ENCODE results near the gene RAPGEF1.
"Not testable (repeated sequence)": the region's sequence is repeated elsewhere in the genome, so short reads cannot be mapped to it uniquely, and the experiment has no call there.

Gene RAPGEF1

GRCh38 chr9:131731237-131731636, 8.6 kb downstream of the RAPGEF1 start:
- no peak for DNase-seq (ENCODE audit: low read depth in 2 of 2)

- DNase-seq (ENCODE audit: low read depth in 2 of 2): no peak
These were observed 10.9 kb downstream of the RAPGEF1 start for GRCh38 chr9:131728961-131729360.

- DNase-seq (ENCODE audit: low read depth in 2 of 2): no peak
These were observed 11.3 kb downstream of the RAPGEF1 start for GRCh38 chr9:131728546-131728910.

- no peak for DNase-seq (ENCODE audit: low read depth in 2 of 2)
These were observed 11.9 kb downstream of the RAPGEF1 start for GRCh38 chr9:131727795-131728545.

GRCh38 chr9:131727184-131727759, 12.6 kb downstream of the RAPGEF1 start:
- DNase-seq (ENCODE audit: low read depth in 2 of 2): no peak

- DNase-seq (ENCODE audit: low read depth in 2 of 2): no peak
These were observed 15.2 kb downstream of the RAPGEF1 start for GRCh38 chr9:131724683-131725082.

- DNase-seq (ENCODE audit: low read depth in 2 of 2): no peak
These were observed 16.2 kb downstream of the RAPGEF1 start for GRCh38 chr9:131723632-131724031.

GRCh38 chr9:131722255-131722654, 17.6 kb downstream of the RAPGEF1 start:
- DNase-seq (ENCODE audit: low read depth in 2 of 2): no peak

- DNase-seq (ENCODE audit: low read depth in 2 of 2): no peak
These were observed 18.8 kb downstream of the RAPGEF1 start for GRCh38 chr9:131721076-131721475.

- DNase-seq (ENCODE audit: low read depth in 2 of 2): no peak
These were observed 19.5 kb downstream of the RAPGEF1 start for GRCh38 chr9:131720330-131720729.

GRCh38 chr9:131719262-131719908, 20.5 kb downstream of the RAPGEF1 start:
- no peak for DNase-seq (ENCODE audit: low read depth in 2 of 2)

GRCh38 chr9:131717719-131718460, 22.0 kb downstream of the RAPGEF1 start:
- no peak for DNase-seq (ENCODE audit: low read depth in 2 of 2)

- no peak for DNase-seq (ENCODE audit: low read depth in 2 of 2)
These were observed 24.0 kb downstream of the RAPGEF1 start for GRCh38 chr9:131715906-131716305.

- no peak for DNase-seq (ENCODE audit: low read depth in 2 of 2)
These were observed 25.1 kb downstream of the RAPGEF1 start for GRCh38 chr9:131714821-131715220.

- no peak for DNase-seq (ENCODE audit: low read depth in 2 of 2)
These were observed 25.7 kb downstream of the RAPGEF1 start for GRCh38 chr9:131714161-131714646.

GRCh38 chr9:131713016-131713415, 26.9 kb downstream of the RAPGEF1 start:
- no peak for DNase-seq (ENCODE audit: low read depth in 2 of 2)

GRCh38 chr9:131712151-131712716, 27.6 kb downstream of the RAPGEF1 start:
- no peak for DNase-seq (ENCODE audit: low read depth in 2 of 2)

GRCh38 chr9:131709771-131710431, 30.0 kb downstream of the RAPGEF1 start:
- DNase-seq (ENCODE audit: low read depth in 2 of 2): no peak

- DNase-seq (ENCODE audit: low read depth in 2 of 2): not testable (repeated sequence)
These were observed 30.7 kb downstream of the RAPGEF1 start for GRCh38 chr9:131709010-131709770.

- no peak for DNase-seq (ENCODE audit: low read depth in 2 of 2)
These were observed 31.5 kb downstream of the RAPGEF1 start for GRCh38 chr9:131708226-131709002.

Data from stimulated activated CD8-positive, alpha-beta memory T cell treated with anti-CD3 and anti-CD28 coated beads, Interleukin-7, amount 100 ng/mL, for 1 hour (primary cell).